DOHH2 (cell line): ENCODE results near the gene MYO7B.

ENCODE experiments used
- H3F3A ChIP-seq: fragments of 200-600 bp; sonication (generic), shearing (Covaris generic); 2 replicates; pipeline ENCODE4 v1.6.0; 2016; ENCODE audit warnings: antibody characterized with exemption, mild to moderate bottlenecking; ENCODE audit not compliant: control insufficient read depth, insufficient read depth
- H3K27ac ChIP-seq: fragments of 200-600 bp; sonication (generic); 2 replicates; pipeline ENCODE4 v1.5.1; 2014; ENCODE audit warnings: low read depth, mild to moderate bottlenecking, low read length, moderate library complexity
- H3K27me3 ChIP-seq: fragments of 200-600 bp; sonication (generic); 2 replicates; pipeline ENCODE4 v1.6.1; 2014; ENCODE audit warnings: mild to moderate bottlenecking, low read length, mixed read lengths; ENCODE audit not compliant: control insufficient read depth
- H3K36me3 ChIP-seq: fragments of 200-600 bp; sonication (generic); 2 replicates; pipeline ENCODE4 v1.6.1; 2014; ENCODE audit warnings: mild to moderate bottlenecking, low read length, moderate library complexity, mixed read lengths; ENCODE audit not compliant: control insufficient read depth
- H3K4me1 ChIP-seq: fragments of 200-600 bp; sonication (generic); 2 replicates; pipeline ENCODE4 v1.6.1; 2014; ENCODE audit warnings: mild to moderate bottlenecking, low read length, mixed read lengths; ENCODE audit not compliant: control insufficient read depth
- H3K4me2 ChIP-seq: fragments of 200-600 bp; sonication (generic); 2 replicates; pipeline ENCODE4 v1.6.0; 2014; ENCODE audit warnings: mild to moderate bottlenecking, low read length, moderate library complexity
- H3K4me3 ChIP-seq: fragments of 200-600 bp; sonication (generic); 2 replicates; pipeline ENCODE4 v1.5.1; 2014; ENCODE audit warnings: mild to moderate bottlenecking, low read length, mixed read lengths
- H3K79me2 ChIP-seq: fragments of 200-600 bp; sonication (generic); 2 replicates; pipeline ENCODE4 v1.6.1; 2014; ENCODE audit warnings: mild to moderate bottlenecking, low read length, mixed read lengths; ENCODE audit not compliant: control insufficient read depth
- H3K9me2 ChIP-seq: fragments of 200-600 bp; sonication (generic); replicated peaks from 2 replicates; pipeline ENCODE4 v1.6.1; 2014; ENCODE audit warnings: mild to moderate bottlenecking, low read length, mixed read lengths; ENCODE audit not compliant: control insufficient read depth
- H3K9me3 ChIP-seq: fragments of 200-600 bp; sonication (generic); 2 replicates; pipeline ENCODE4 v1.6.1; 2014; ENCODE audit warnings: antibody characterized with exemption, low read length, mixed read lengths; ENCODE audit not compliant: control insufficient read depth, insufficient read depth
- H4K20me1 ChIP-seq: fragments of 200-600 bp; sonication (generic); 2 replicates; pipeline ENCODE4 v1.6.0; 2014; ENCODE audit warnings: low read depth, mild to moderate bottlenecking, antibody characterized with exemption, low read length, moderate library complexity; ENCODE audit not compliant: control insufficient read depth, insufficient read depth
- CTCF ChIP-seq: fragments of 200-600 bp; sonication (generic); IDR thresholded peaks from one replicate; pipeline ENCODE4 v1.5.1; 2014; ENCODE audit warnings: antibody characterized with exemption, mild to moderate bottlenecking, low read depth, low read length; ENCODE audit not compliant: poor library complexity, severe bottlenecking
- EZH2phosphoT487 ChIP-seq: fragments of 200-600 bp; sonication (generic); IDR thresholded peaks from 2 replicates; pipeline ENCODE4 v1.6.1; 2017; ENCODE audit warnings: borderline replicate concordance, mild to moderate bottlenecking, antibody characterized with exemption, low read length, moderate library complexity, mixed read lengths

Gene MYO7B

GRCh38 chr2:127593228-127594115 is 58.0 kb downstream of the MYO7B start:
- no peak overlapping the region for H3K27ac ChIP-seq

GRCh38 chr2:127594116-127594591 is 58.7 kb downstream of the MYO7B start:
- no peaks in the 10 kb centered on the region for H4K20me1 ChIP-seq
- no peaks in the 10 kb centered on the region for H3K9me3 ChIP-seq
- no peaks in the 10 kb centered on the region for H3K9me2 ChIP-seq
- no peak overlapping the region for H3K27ac ChIP-seq
- H3K36me3 ChIP-seq: no peaks in the 10 kb centered on the region
- peaks cover 2% of the 10 kb centered on the region; the same call in 1 of the 2 replicates for H3K27me3 ChIP-seq
- H3K4me3 ChIP-seq: no peak overlapping the region
- H3K4me1 ChIP-seq: peaks cover 16% of the 10 kb centered on the region
- TF ChIP-seq EZH2phosphoT487 (no peak), CTCF (no peak)
- H3K4me2 ChIP-seq: no peak overlapping the region
- H3K79me2 ChIP-seq: no peaks in the 10 kb centered on the region
- H3F3A ChIP-seq: no peaks in the 10 kb centered on the region

More at GRCh38 chr2:127593228-127594115, 58.0 kb downstream of the MYO7B start:
- H3K27me3 ChIP-seq: no peaks in the 10 kb centered on the region; the same call in 1 of the 2 replicates
- H3K4me3 ChIP-seq: no peak overlapping the region
- no peaks in the 10 kb centered on the region for H3F3A ChIP-seq
- no peak overlapping the region for H3K4me2 ChIP-seq
- peaks cover 16% of the 10 kb centered on the region for H3K4me1 ChIP-seq
- no peaks in the 10 kb centered on the region for H3K36me3 ChIP-seq
- H3K9me3 ChIP-seq: no peaks in the 10 kb centered on the region
- H4K20me1 ChIP-seq: no peaks in the 10 kb centered on the region
- TF ChIP-seq CTCF (no peak), EZH2phosphoT487 (no peak)
- H3K79me2 ChIP-seq: no peaks in the 10 kb centered on the region
- H3K9me2 ChIP-seq: no peaks in the 10 kb centered on the region

GRCh38 chr2:127596311-127597045 is 61.0 kb downstream of the MYO7B start:
- Histone ChIP-seq H3K9me2 (no peaks in the 10 kb centered on the region), H4K20me1 (no peaks in the 10 kb centered on the region), H3F3A (no peaks in the 10 kb centered on the region), H3K79me2 (no peaks in the 10 kb centered on the region), H3K27me3 (peaks cover 6% of the 10 kb centered on the region; the same call in 1 of the 2 replicates), H3K9me3 (no peaks in the 10 kb centered on the region), H3K4me3 (no peak overlapping the region), H3K4me2 (no peak overlapping the region), H3K36me3 (no peaks in the 10 kb centered on the region), H3K4me1 (peaks cover 12% of the 10 kb centered on the region), H3K27ac (no peak overlapping the region)
- no peak for TF ChIP-seq CTCF
- TF ChIP-seq EZH2phosphoT487: no peak
